DMS53 treated with DMSO at 0.1 percent for 48 hours (cell line): ENCODE results near the gene LPP.

ENCODE experiments used
- DNase-seq: peaks from one replicate; lab custom pipeline; 2025; ENCODE audit not compliant: unreplicated experiment; lab: John Stamatoyannopoulos, UW

LPP gene

DNA sequence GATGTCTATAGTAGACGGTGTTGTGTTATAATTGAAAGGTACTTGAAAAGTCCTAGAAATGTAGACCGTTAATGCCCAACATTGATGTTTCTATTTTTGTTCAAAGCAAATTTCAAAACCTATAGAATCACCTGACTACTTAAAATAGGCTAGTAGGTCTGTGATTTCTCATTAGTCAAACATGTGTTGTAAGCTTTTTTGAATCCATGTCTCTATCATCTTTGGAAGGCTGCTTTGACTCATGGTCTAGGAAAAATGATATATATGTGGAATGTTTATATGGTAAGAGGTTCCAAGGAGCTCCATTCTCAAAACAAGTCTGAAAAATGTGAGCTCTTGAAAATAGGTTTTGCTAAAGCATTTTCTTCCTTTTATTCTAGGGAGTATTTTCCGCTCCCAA lies 375.3 kb downstream of the LPP start:
- no peak for DNase-seq

- DNase-seq = no peak
Measured at GRCh38 chr3:188530226-188530625, 376.3 kb downstream of the LPP start.

- no peak for DNase-seq
Measured at GRCh38 chr3:188531210-188531609, 377.3 kb downstream of the LPP start.

DNA sequence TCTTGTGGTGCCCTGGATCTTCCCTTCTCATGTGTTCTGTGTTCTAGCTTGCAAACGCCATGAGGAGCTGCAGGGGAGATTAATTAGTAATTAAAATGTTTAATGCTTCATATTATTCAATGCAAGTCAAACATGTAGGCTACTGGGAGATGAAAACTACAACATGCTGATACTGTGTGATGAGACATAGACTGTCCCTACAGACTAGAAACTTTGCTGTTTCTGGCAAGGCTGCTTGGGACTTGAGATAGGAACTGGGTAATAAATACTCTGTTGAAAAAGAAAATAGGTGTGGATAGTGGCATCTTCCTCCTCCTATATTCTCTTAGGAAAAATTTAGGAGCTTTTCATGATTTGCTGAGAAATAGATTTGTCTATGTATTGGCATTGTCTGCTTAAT lies 379.2 kb downstream of the LPP start:
- DNase-seq = no peak

GRCh38 chr3:188533612-188534357 lies 379.8 kb downstream of the LPP start:
- DNase-seq = no peak

DNA sequence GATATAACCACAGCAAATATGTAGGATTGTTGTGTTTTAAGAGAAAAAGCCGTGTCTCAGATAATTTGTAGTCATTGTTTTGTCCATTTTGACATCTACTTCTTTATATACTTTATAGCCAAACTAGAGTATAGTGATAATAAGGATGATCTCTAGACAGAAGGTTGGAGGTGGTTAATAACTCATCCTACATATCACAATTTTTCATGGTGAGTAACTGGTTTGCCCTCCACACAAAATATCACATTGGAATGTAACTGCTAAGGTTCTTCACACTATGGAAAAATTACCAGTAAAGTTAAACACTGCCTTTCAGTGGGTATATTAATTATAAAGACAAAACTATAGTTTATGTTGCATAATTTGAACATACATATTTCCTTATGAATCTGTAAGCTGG lies 380.7 kb downstream of the LPP start:
- no peak for DNase-seq

DNA sequence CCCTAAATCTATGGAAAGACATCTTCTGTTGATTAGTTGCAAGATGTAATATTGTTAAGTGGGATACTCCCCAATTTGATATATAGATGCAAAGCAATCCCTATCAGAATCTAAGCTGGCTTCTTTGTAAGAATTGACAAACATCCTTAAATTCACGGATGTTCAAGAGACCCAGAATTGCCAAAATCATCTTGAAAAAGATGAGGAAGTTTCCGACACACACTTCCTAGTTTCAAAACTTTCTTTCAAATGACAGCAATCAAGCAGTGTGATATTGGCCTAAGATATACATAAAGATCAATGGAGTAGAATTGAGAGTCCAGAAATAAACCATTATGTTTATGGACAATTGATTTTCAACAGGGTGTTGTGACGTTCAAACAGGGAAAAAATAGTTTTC lies 383.6 kb downstream of the LPP start:
- no peak for DNase-seq

- DNase-seq = no peak
Measured at GRCh38 chr3:188539037-188539436, 385.1 kb downstream of the LPP start.

- no peak for DNase-seq
Measured at GRCh38 chr3:188539631-188540194, 385.8 kb downstream of the LPP start.

DNA sequence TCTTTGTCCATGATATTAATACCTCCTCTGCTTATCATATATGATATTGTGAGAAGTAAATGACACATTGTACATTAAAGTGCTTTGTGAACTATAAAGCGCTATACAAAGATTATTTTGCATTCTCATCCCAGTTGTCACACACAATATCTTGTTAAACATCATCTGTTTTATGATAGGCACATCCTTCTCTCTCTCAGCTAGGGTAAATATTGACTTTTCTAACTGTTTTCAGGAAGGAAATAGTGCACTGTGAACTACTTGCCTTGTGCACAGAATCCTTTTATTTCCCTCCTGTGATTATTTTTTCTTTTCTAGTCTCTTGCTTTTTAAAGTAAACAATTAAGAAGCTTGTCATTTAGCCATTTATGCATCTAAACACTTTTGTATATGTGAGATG lies 388.2 kb downstream of the LPP start:
- DNase-seq = peak; percentile 58

DNA sequence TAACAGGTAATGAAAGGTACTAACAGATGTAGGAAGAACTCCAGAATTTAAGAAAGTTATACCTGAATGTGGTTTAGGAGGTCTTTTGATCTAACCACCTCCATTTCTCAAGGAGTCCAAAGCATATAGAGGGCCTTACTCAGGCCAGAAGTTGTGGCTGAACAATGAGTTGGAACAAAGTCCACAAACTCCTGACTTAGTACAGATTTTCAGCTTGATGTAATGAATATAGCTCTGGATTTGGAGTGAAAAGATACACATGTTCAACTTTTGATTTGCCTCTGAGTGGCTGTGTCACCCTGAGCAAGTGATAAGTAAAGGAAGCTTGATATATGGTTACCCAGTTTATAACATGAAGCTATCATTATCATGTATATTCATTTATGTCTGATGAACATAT lies 390.1 kb downstream of the LPP start:
- no peak for DNase-seq

DNA sequence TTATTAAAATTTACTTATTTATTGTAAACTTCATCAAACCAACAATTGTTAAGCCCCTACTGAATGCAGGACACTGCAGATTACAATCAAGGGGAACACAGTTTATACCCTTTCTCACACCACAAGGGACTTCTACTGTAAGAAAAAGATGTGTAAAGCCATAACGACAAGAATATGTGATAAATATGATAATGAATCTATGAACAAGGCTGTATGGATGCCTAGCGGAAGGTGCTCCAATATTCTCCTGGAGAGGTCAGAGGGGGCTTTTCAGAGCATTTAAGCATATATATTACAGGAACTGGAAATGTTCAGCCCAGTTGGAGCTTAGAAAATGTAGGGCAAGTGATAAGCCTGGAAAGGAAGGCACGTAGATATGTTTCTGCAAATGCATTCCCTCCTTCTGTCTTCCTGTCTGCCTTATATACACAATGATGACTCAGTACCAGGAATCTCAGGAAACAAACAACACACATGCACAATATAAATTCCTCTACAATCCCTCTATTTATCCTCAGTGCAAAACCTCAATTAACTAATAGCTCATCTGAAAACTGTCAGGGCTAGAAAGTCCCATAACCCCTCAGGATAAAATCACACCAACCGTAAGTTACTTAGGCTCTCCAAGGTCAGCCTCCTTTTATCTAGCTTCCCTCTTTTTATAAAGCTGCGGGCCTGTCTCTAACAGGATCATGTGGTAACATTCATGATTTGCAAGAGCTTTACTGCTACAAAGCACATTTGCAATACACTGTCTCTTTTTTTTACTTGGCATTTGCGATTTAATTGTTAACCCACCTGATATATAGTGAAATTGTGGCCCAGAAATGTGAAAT lies 393.1 kb downstream of the LPP start:
- DNase-seq = peak; percentile 8

- DNase-seq = no peak
Measured at GRCh38 chr3:188553569-188553968, 399.6 kb downstream of the LPP start.

DNA sequence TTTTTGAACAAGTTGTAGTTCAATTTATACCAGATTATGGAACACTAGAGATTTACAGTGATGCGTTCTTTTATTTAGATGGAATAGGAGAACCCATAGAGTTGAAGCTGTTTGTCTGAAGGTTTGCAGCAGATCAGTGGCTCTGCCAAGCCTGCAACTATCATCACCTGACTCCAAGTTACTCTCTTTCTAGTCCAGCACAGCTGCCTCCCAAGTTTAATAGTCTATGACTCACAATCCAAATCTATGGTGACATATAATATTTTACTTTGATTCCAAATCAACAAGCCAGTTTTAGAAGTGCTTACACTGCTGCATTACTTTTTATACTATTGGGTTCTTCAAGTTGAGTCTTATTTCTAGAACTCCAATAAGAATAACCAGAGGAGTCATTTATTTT lies 400.4 kb downstream of the LPP start:
- DNase-seq = no peak

DNA sequence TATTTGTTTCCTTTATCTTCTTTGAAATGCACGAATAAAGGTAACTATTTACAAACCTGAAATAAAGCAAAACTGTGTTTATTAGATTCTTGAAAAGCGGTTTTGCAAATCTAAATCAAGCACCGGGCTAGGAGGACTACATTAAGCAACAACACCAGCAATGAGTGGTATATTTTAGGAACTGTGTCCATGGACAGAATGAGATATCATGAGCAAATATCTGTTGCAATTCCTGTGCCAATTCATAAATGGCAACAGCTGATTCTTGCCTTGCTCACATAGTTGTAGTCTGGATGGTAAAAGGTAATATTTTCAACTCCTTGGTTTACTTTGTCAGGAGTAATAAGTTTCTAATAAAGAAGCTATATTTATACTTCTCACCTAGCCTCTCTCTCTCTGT lies 403.3 kb downstream of the LPP start:
- no peak for DNase-seq

GRCh38 chr3:188558343-188559071 lies 404.6 kb downstream of the LPP start:
- no peak for DNase-seq

DNA sequence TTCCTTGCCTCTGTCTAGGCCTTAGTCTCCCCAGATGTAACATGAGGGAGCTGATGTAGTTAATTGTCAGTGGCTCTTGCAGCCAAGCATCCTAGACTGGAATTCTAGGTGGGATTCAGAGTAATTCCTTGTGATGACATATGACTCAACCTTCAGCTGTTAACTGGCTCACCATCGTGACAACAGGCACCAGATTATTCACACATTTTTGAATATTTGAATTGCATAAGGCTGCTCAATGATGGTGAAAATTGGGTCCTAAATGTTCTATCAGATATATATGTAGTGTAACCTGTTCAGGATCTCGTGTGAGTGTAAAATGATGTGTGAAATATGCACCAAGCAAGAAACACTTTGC lies 405.1 kb downstream of the LPP start:
- DNase-seq = no peak

- DNase-seq = no peak
Measured at GRCh38 chr3:188559856-188560255, 405.9 kb downstream of the LPP start.

- DNase-seq = no peak
Measured at GRCh38 chr3:188562144-188562543, 408.2 kb downstream of the LPP start.

DNA sequence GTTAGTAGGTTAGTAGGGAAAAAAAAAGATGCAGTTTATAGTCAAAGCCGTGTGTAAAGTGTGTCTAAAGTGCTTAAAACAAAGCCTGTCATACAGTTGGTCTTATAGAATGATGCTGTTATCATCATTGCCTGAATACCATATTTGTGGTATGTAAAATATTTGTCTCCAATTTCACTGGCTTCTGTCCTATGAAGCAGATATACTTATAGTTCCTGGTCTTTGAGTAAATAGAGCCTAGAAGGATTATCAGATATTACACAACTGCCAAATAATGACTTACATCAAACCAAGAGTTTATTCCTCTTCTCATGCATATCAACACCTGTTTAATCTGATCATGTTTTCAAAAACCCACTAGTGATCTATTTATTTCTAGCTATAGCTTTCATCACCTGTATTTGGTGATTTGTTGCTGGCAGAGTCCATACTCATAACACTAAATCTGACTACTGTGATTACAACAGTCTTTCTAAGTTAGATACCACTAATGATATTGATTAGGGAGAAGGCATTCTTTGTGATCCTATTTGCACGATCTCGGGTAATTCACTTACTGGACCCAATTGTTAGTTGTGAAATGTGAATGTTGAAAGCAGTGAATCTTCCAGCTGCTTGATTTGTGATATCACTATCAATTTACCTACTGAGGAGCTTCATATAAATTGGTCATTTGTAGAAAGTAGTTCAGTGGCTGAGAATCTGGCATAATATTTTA lies 413.7 kb downstream of the LPP start:
- DNase-seq = no peak

DNA sequence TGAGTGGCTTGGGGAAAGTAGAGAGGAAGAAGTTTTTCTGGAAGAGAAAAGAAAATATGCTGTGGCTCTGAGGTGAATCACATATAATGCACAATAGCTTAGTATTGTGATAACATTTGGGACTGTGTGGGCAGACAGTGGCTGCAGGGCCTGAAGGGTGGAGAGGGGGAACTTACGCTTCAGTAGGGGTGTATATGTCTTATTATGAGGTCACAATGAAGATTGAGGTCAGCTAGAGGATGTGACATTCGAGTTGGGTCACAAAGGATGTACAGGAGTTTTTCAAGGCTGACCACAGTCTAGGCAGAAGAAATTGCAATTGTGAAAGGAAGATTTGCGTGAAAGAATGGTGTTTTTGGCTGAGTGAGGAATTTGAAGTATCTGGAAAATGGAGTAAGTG lies 414.8 kb downstream of the LPP start:
- no peak for DNase-seq
